Endodermal cell (in vitro differentiated cells): ENCODE measurements around the gene FDXR. TPM values are rescaled to one million over a fixed set of nuclear protein-coding genes. Genes with fewer than 3 reads are reported as not detected.

Experiments used
- DNase-seq: peaks from one replicate; pipeline ENCODE4 v3.0.0-alpha.2; 2017
- H3K27ac ChIP-seq: 2 replicates; pipeline ENCODE4 v1.5.1; 2013; ENCODE audit warnings: mild to moderate bottlenecking, low read depth, low read length, moderate library complexity
- H3K27me3 ChIP-seq: 2 replicates; pipeline ENCODE4 v1.6.1; 2013; ENCODE audit warnings: mild to moderate bottlenecking, low read length, moderate library complexity; ENCODE audit not compliant: insufficient read depth, control insufficient read depth, poor library complexity, severe bottlenecking
- H3K36me3 ChIP-seq: 2 replicates; pipeline ENCODE4 v1.7.0; 2013; ENCODE audit warnings: mild to moderate bottlenecking, low read length, moderate library complexity; ENCODE audit not compliant: control insufficient read depth, insufficient read depth
- H3K4me1 ChIP-seq: one replicate; pipeline ENCODE4 v1.7.0; 2013; ENCODE audit warnings: low read length; ENCODE audit not compliant: control insufficient read depth, insufficient read depth
- H3K4me3 ChIP-seq: 2 replicates; pipeline ENCODE4 v1.5.1; 2013; ENCODE audit warnings: mild to moderate bottlenecking, low read length, moderate library complexity
- H3K9ac ChIP-seq: 2 replicates; pipeline ENCODE4 v1.6.1; 2013; ENCODE audit warnings: mild to moderate bottlenecking, low read length, moderate library complexity; ENCODE audit not compliant: poor library complexity, severe bottlenecking; ENCODE audit errors: extremely low read depth
- H3K9me3 ChIP-seq: 2 replicates; pipeline ENCODE4 v1.6.1; 2013; ENCODE audit warnings: mild to moderate bottlenecking, low read length, moderate library complexity; ENCODE audit not compliant: control insufficient read depth
- H3K27ac Mint-ChIP-seq: 2 replicates; pipeline ENCODE4 v1.8.0; 2020; ENCODE audit warnings: mixed read lengths
- H3K27me3 Mint-ChIP-seq: 2 replicates; pipeline ENCODE4 v1.8.0; 2021; ENCODE audit warnings: mild to moderate bottlenecking, mixed read lengths; ENCODE audit not compliant: insufficient read depth
- H3K36me3 Mint-ChIP-seq: 2 replicates; pipeline ENCODE4 v1.8.0; 2020; ENCODE audit warnings: low read depth, mixed read lengths
- H3K4me1 Mint-ChIP-seq: 2 replicates; pipeline ENCODE4 v1.8.0; 2020; ENCODE audit warnings: mixed read lengths
- H3K4me3 Mint-ChIP-seq: 2 replicates; pipeline ENCODE4 v1.8.0; 2020; ENCODE audit warnings: mild to moderate bottlenecking, moderate library complexity, mixed read lengths
- H3K9me3 Mint-ChIP-seq: 2 replicates; pipeline ENCODE4 v1.8.0; 2020; ENCODE audit warnings: mild to moderate bottlenecking, mixed read lengths
- WGBS, 2 experiments: methylation state at CpG; one replicate each; pipeline versions ENCODE4 v1.1.5 to v1.1.7; 2013; ENCODE audit warnings: missing lambda C conversion rate in 2 of 2, mixed read lengths in 1 of 2; ENCODE audit not compliant: insufficient coverage in 1 of 2, insufficient read length in 1 of 2; 5-methylcytosine and 5-hydroxymethylcytosine counted together
- total RNA-seq, 2 donors: library from RNA; stranded (reverse); fragmentation: NEBNext Ultra II Directional in 1 of 2; extraction: Animal tissue kit (Norgen Biotek cat#: 25700) in 1 of 2; gene quantifications; 2 replicates in 1 of 2; 3 replicates in 1 of 2; pipeline ENCODE4 v1.2.1, GENCODE V29; 2021
- TF ChIP-seq, protein P1 (sequence below): fragments of 200-600 bp; sonication (generic); conservative IDR thresholded peaks from 2 replicates; pipeline ENCODE4 v1.5.0; 2021; ENCODE audit warnings: antibody characterized with exemption, mild to moderate bottlenecking

The FDXR gene
- total RNA-seq, 2 donors from 2014 or later = 17.3 to 19.4 TPM

DNA sequence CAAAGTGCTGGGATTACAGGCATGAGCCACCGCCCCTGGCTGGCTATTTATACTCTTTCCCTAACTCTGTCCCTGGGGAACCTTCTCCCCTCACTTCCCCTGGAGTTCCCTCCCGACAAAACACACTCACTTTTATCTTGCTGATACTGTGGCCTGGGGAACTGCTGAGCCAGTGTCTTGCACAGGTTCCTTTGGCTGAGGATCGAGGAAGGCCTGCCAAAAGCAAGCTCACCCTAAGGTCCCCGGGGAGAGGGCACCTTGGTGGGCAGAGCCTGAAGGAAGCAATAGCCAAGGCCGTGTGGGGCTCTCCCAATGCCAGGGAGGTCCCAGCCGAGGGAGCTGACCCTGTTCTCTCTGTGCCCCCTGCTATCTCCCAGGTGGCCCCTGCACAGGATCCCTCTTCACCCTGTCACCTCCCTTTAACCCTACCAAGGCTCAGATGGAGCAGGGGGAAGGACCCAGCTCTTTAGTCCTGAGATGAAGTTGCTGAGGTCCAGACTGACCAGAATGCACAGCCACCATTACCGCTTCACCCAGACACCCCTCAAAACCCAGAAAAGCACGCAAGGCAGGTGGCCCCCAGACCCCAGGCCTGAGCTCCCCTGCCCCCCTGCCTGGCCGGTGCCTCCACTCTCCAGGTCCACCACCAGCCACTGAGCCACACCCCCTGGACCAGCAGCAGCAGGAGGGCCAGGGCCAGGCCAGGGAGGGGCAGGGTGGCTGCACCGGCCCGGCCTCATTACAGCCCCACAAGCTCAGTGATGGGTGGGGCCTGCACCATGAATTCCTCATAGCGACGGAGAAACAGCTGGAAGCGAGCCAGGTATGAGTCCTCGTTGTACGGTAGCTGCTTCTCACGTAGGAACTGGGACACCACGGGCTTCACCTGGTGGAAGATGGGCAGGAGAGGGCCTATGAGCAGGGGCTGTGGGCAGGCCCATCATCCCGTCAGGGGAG lies 5.1 kb upstream of the FDXR start:
- Histone ChIP-seq H3K27me3 (no peaks in the 10 kb centered on the region), H3K27ac (no peak overlapping the region), H3K9me3 (no peaks in the 10 kb centered on the region), H3K36me3 (no peaks in the 10 kb centered on the region), H3K4me3 (no peak overlapping the region), H3K9ac (no peak overlapping the region), H3K4me1 (no peaks in the 10 kb centered on the region)
- WGBS, 2 experiments = 86 to 88% methylated on average over 11 to 19 of the region's 19 CpGs
- H3K27ac Mint-ChIP-seq = no peak overlapping the region
- no peaks in the 10 kb centered on the region for H3K9me3 Mint-ChIP-seq
- H3K36me3 Mint-ChIP-seq = no peaks in the 10 kb centered on the region
- TF ChIP-seq, protein P1, sequence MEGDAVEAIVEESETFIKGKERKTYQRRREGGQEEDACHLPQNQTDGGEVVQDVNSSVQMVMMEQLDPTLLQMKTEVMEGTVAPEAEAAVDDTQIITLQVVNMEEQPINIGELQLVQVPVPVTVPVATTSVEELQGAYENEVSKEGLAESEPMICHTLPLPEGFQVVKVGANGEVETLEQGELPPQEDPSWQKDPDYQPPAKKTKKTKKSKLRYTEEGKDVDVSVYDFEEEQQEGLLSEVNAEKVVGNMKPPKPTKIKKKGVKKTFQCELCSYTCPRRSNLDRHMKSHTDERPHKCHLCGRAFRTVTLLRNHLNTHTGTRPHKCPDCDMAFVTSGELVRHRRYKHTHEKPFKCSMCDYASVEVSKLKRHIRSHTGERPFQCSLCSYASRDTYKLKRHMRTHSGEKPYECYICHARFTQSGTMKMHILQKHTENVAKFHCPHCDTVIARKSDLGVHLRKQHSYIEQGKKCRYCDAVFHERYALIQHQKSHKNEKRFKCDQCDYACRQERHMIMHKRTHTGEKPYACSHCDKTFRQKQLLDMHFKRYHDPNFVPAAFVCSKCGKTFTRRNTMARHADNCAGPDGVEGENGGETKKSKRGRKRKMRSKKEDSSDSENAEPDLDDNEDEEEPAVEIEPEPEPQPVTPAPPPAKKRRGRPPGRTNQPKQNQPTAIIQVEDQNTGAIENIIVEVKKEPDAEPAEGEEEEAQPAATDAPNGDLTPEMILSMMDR = no peak
- peaks cover 10% of the 10 kb centered on the region for H3K27me3 Mint-ChIP-seq
- DNase-seq = no peak
- no peak overlapping the region for H3K4me3 Mint-ChIP-seq
- peaks cover 11% of the 10 kb centered on the region for H3K4me1 Mint-ChIP-seq

DNA sequence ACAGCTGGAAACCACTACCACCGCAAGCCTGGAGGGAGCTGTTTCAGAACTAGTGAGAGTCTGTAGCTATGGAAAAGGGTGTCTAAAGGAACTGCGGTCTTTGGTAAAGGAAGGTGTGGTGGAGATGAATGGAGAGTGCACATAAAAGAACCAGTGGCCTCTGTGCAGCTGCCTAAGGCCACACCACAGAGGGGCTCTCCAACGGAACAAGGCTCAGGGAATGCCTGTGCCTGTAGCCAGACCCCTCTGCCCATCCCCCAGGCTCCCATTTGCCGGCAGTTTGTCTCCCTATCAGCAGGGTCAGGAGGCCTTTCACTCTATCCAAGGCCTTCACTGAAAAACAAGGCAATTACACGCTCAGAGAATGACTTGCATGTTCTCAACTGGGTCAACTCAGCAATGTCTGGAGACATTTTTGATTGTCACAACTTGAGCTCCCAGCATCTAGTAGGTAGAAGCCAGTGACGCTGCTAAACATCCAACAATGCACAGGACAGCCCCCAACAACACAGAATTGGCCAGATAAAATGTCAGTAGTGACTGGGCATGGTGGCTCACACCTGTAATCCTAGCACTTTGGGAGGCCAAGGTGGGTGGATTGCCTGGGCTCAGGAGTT lies 3.3 kb upstream of the FDXR start:
- Mint-ChIP-seq H3K27ac (no peak overlapping the region), H3K4me1 (peaks cover 16% of the 10 kb centered on the region), H3K36me3 (no peaks in the 10 kb centered on the region), H3K27me3 (peaks cover 6% of the 10 kb centered on the region), H3K9me3 (no peaks in the 10 kb centered on the region), H3K4me3 (no peak overlapping the region)
- H3K9ac ChIP-seq = no peak overlapping the region
- no peaks in the 10 kb centered on the region for H3K27me3 ChIP-seq
- H3K4me3 ChIP-seq = no peak overlapping the region
- H3K4me1 ChIP-seq = no peaks in the 10 kb centered on the region
- no peak overlapping the region for H3K27ac ChIP-seq
- H3K9me3 ChIP-seq = no peaks in the 10 kb centered on the region
- TF ChIP-seq, protein P1 = no peak
- WGBS, 2 experiments = 77 to 85% methylated on average over 4 to 6 of the region's 6 CpGs
- DNase-seq = peak; percentile 70
- no peaks in the 10 kb centered on the region for H3K36me3 ChIP-seq

DNA sequence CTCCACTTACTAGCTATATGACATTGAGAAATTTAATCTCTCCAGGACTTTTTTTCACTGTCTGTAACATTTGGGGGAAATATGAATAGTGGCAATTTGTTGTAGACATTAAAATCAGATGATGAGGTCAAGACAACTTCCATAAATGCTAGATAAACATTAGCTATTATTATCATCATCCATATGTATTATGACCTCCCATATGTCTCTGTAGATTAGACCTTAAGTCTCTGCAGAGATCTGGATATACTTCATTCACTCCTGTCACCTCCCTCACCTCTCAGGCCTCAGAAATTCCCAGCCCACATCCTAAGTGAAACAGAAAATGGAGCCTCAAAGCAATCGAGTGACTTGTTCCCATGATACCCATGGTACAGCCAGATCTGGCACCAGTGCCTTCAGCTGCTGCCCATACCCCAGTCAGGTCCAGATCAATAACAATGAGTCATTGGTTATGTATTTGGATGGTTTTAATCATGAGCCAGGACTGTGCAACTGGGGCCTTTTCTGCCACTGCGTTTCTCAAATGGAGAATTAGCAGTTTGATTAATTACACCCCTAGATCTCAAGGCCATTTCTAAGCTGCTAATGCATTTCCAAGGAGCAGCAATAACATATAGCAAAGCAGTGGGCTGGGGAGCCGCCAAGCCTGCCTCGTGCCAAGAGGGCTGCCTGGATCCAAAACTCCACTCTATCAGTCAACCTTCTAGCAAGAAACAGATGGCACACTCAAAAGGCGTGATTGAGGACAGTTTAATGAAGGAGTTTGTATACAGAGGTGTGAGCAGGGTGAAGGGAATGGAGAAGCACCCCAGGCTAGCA lies 2.6 kb upstream of the FDXR start:
- 90 to 91% methylated on average over 2 to 5 of the region's 5 CpGs for WGBS, 2 experiments

More for the DNA sequence above, 2.6 kb upstream of the FDXR start:
- H3K9me3 Mint-ChIP-seq = no peaks in the 10 kb centered on the region
- no peaks in the 10 kb centered on the region for H3K9me3 ChIP-seq
- TF ChIP-seq, protein P1 = no peak
- H3K4me3 Mint-ChIP-seq = no peak overlapping the region
- H3K36me3 Mint-ChIP-seq = peaks cover 2% of the 10 kb centered on the region
- no peak overlapping the region for H3K27ac Mint-ChIP-seq
- H3K4me1 Mint-ChIP-seq = peaks cover 16% of the 10 kb centered on the region
- no peaks in the 10 kb centered on the region for H3K36me3 ChIP-seq
- no peaks in the 10 kb centered on the region for H3K27me3 ChIP-seq
- peaks cover 8% of the 10 kb centered on the region for H3K27me3 Mint-ChIP-seq
- no peak overlapping the region for H3K4me3 ChIP-seq
- H3K4me1 ChIP-seq = no peaks in the 10 kb centered on the region
- DNase-seq = no peak
- no peak overlapping the region for H3K27ac ChIP-seq
- H3K9ac ChIP-seq = no peak overlapping the region
